ENCODE data around the gene FAM53B.

FAM53B gene

GRCh38 chr10:124670849-124671248 is 73.3 kb downstream of the FAM53B start:
- FAIRE-seq = no peak
- TF ChIP-seq POLR2AphosphoS5 (IDR thresholded peaks at IDR 0.05; ENCODE audit: low read depth, low read length) (no peak), POLR2A (IDR thresholded peaks at IDR 0.05; ENCODE audit: low read depth, low read length) (no peak), TAF1 (IDR thresholded peaks at IDR 0.05; ENCODE audit: borderline replicate concordance, low read depth, low read length) (no peak)
- DNase-seq (ENCODE audit: insufficient read length) = no peak

DNA sequence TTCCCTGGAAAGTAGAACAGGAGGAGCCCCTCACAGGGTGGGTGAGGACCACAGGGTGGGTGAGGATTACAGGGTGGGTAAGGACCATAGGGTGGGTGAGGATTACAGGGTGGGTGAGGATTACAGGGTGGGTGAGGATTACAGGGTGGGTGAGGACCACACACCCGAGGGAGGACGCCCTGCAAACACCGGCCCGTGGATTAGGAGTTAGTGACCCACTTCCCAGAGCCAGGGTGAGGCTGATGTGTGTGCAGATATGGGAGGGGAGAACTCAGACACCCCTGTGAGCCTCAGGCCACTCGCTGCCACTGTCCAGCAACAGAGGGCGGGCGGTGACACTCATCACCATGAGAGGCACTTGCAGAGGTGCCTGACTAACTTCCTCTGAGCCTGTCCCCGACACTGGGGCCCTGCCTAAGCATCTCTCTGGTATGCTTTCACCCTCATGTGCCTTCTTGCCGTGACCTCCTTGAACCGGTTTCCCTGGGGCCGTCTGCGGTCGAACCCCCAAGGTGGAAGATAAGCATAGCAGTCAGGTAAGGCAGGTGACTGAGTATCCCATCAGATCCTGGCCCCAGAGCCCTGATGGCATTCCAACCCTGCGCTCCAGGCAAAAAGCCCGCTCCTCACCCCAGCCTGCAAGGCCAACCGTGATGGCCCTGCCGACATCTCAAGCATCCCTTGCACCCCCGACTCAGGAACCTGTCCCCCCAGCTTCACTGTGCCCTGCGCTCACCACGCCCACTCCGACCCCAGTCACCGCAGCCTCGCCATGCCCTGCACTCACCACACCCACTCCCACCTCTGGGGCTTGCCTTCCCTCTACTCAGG is 74.1 kb downstream of the FAM53B start:
- FAIRE-seq (no peak), DNase-seq (ENCODE audit: insufficient read length) (no peak)
- TF ChIP-seq TAF1 (IDR thresholded peaks at IDR 0.05; ENCODE audit: borderline replicate concordance, low read depth, low read length) (no peak), POLR2AphosphoS5 (IDR thresholded peaks at IDR 0.05; ENCODE audit: low read depth, low read length) (no peak), POLR2A (IDR thresholded peaks at IDR 0.05; ENCODE audit: low read depth, low read length) (no peak)

DNA sequence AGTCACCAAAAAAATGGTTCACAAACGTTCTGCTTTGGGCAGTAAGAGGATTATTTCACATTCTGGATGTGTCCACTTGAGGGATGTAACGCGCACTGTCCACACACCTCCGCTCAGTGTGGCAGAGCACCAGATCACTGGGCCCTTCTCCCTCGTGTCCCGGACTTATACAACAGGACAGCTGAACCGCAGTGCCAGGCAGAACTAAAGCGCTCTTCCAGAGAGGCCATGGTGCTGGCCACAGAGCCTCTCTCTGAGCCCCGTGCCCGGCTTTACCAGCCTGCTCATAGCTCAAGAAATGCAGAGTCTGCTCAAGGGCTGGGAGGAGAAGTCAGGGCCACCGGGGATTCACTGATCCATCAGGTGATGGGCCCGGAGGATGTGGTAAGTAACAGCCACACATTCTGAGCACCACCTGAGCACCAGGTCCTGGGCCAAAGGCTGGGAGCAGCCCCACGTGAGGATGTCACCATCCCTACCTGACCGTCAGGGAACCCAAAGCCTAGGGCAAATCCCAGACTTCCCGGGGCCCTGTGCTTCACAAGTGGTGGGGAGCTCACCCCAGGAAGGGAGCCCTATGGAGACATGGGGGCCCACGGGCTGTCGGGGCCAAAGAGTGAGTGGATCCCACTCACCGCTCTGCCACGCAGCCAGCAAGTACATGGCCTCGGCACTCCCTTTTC is 74.9 kb downstream of the FAM53B start:
- DNase-seq (ENCODE audit: insufficient read length) (no peak), FAIRE-seq (no peak)
- TF ChIP-seq POLR2A (IDR thresholded peaks at IDR 0.05; ENCODE audit: low read depth, low read length) (no peak), TAF1 (IDR thresholded peaks at IDR 0.05; ENCODE audit: borderline replicate concordance, low read depth, low read length) (no peak), POLR2AphosphoS5 (IDR thresholded peaks at IDR 0.05; ENCODE audit: low read depth, low read length) (no peak)

- DNase-seq (ENCODE audit: insufficient read length) (no peak), FAIRE-seq (no peak)
- no peak for TF ChIP-seq POLR2A (IDR thresholded peaks at IDR 0.05; ENCODE audit: low read depth, low read length)
- TF ChIP-seq POLR2AphosphoS5 (IDR thresholded peaks at IDR 0.05; ENCODE audit: low read depth, low read length) = no peak
- TF ChIP-seq TAF1 (IDR thresholded peaks at IDR 0.05; ENCODE audit: borderline replicate concordance, low read depth, low read length) = no peak
Measured at GRCh38 chr10:124668517-124669051, 75.6 kb downstream of the FAM53B start.

- TF ChIP-seq TAF1 (IDR thresholded peaks at IDR 0.05; ENCODE audit: borderline replicate concordance, low read depth, low read length) = no peak
- TF ChIP-seq POLR2A (IDR thresholded peaks at IDR 0.05; ENCODE audit: low read depth, low read length) = no peak
- no peak for TF ChIP-seq POLR2AphosphoS5 (IDR thresholded peaks at IDR 0.05; ENCODE audit: low read depth, low read length)
- FAIRE-seq = no peak
Measured at GRCh38 chr10:124667425-124668345, 76.5 kb downstream of the FAM53B start.

DNA sequence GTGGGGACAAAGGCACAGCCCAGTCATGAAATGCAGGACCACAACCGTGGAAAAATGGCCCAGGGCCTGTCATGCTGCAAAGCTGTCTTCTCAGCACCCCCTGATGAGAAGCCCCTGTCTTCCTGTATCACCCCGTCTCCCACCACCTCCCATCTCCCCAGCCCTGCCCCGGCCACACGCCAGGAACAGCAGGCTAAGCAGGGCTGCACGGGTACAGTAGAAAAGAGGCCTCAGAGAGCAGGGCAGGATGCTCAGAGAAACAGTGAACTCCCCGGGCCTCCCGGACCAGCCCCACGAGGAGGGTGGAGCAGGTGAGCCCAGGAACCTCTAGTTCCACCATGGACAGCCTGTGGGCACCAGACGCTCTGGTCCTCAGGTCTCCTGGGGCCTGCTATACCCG is 77.7 kb downstream of the FAM53B start:
- no peak for FAIRE-seq
- no peak for DNase-seq (ENCODE audit: insufficient read length)
- TF ChIP-seq POLR2A (IDR thresholded peaks at IDR 0.05; ENCODE audit: low read depth, low read length) = no peak
- TF ChIP-seq POLR2AphosphoS5 (IDR thresholded peaks at IDR 0.05; ENCODE audit: low read depth, low read length) = no peak
- TF ChIP-seq TAF1 (IDR thresholded peaks at IDR 0.05; ENCODE audit: borderline replicate concordance, low read depth, low read length) = no peak

More at GRCh38 chr10:124667425-124668345, 76.5 kb downstream of the FAM53B start:
- DNase-seq (ENCODE audit: insufficient read length) = no peak

GRCh38 chr10:124665980-124666379 is 78.2 kb downstream of the FAM53B start:
- no peak for FAIRE-seq
- DNase-seq (ENCODE audit: insufficient read length) = no peak
- TF ChIP-seq POLR2A (IDR thresholded peaks at IDR 0.05; ENCODE audit: low read depth, low read length) = no peak
- no peak for TF ChIP-seq POLR2AphosphoS5 (IDR thresholded peaks at IDR 0.05; ENCODE audit: low read depth, low read length)
- TF ChIP-seq TAF1 (IDR thresholded peaks at IDR 0.05; ENCODE audit: borderline replicate concordance, low read depth, low read length) = no peak

DNA sequence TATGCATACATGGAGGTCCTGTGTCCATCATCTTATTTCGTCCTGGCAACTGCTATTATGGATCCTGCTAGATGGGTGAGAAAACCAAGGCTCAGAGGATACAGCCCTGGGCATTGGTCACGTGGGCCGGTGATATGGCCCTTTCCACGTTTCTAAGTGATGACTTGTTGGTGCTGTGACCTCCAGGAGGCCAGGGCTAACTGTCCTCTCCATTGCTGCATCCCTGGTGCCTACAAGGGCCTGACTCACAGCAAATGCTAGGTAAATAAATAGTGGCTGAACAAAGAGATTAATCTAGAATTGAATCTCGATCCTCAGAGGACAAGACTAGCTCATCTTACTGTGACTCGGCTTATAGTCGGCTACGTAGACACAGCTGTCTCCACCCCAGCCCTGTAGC is 78.6 kb downstream of the FAM53B start:
- FAIRE-seq = no peak
- TF ChIP-seq TAF1 (IDR thresholded peaks at IDR 0.05; ENCODE audit: borderline replicate concordance, low read depth, low read length) (no peak), POLR2A (IDR thresholded peaks at IDR 0.05; ENCODE audit: low read depth, low read length) (no peak), POLR2AphosphoS5 (IDR thresholded peaks at IDR 0.05; ENCODE audit: low read depth, low read length) (no peak)

DNA sequence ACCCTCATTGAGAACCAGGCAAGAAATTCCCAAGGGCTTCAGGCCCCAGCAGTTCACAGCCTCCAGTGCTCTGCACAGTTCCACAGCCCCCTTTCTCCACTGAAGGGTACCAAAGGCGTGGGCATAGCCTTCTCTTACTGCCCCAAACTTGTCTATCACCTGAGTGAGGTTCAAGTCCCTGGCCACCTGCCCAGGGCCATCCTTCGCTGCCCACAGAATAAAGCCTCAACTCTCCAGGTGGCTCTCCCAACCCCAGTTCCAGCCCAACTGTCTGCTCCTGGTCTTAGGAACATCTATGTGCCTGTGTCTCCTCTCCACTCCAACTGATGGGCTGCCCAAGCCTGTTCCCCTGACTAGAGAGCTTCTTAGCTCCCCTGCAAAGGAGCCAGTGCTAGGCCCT is 79.1 kb downstream of the FAM53B start:
- FAIRE-seq = no peak
- TF ChIP-seq POLR2AphosphoS5 (IDR thresholded peaks at IDR 0.05; ENCODE audit: low read depth, low read length) (no peak), POLR2A (IDR thresholded peaks at IDR 0.05; ENCODE audit: low read depth, low read length) (no peak), TAF1 (IDR thresholded peaks at IDR 0.05; ENCODE audit: borderline replicate concordance, low read depth, low read length) (no peak)
- no peak for DNase-seq (ENCODE audit: insufficient read length)

More for the DNA sequence above, 78.6 kb downstream of the FAM53B start:
- no peak for DNase-seq (ENCODE audit: insufficient read length)

GRCh38 chr10:124663766-124664360 is 80.3 kb downstream of the FAM53B start:
- DNase-seq (ENCODE audit: insufficient read length) (no peak), FAIRE-seq (no peak)
- TF ChIP-seq POLR2A (IDR thresholded peaks at IDR 0.05; ENCODE audit: low read depth, low read length) (no peak), TAF1 (IDR thresholded peaks at IDR 0.05; ENCODE audit: borderline replicate concordance, low read depth, low read length) (no peak), POLR2AphosphoS5 (IDR thresholded peaks at IDR 0.05; ENCODE audit: low read depth, low read length) (no peak)

Measured in GM12892 (cell line).